CD1c-positive myeloid dendritic cell (primary cell): Measurements from ENCODE around the gene SPECC1L.

Source experiments
- DNase-seq: peaks from one replicate; pipeline ENCODE4 v3.0.0-alpha.2; 2016; ENCODE audit errors: extremely low spot score

Gene SPECC1L

DNA sequence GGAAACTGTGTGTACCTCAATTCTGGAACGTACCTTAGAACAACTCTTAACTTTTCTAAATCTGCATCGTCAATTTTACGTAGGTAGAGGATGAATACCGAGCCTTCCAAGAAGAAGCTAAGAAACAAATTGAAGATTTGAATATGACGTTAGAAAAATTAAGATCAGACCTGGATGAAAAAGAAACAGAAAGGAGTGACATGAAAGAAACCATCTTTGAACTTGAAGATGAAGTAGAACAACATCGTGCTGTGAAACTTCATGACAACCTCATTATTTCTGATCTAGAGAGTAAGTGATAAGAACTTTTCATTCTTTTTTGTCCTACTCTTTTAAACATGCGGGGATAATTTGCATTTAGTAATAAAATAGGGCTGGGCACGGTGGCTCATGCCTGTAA, 53.5 kb downstream of the SPECC1L start:
- DNase-seq: no peak

DNA sequence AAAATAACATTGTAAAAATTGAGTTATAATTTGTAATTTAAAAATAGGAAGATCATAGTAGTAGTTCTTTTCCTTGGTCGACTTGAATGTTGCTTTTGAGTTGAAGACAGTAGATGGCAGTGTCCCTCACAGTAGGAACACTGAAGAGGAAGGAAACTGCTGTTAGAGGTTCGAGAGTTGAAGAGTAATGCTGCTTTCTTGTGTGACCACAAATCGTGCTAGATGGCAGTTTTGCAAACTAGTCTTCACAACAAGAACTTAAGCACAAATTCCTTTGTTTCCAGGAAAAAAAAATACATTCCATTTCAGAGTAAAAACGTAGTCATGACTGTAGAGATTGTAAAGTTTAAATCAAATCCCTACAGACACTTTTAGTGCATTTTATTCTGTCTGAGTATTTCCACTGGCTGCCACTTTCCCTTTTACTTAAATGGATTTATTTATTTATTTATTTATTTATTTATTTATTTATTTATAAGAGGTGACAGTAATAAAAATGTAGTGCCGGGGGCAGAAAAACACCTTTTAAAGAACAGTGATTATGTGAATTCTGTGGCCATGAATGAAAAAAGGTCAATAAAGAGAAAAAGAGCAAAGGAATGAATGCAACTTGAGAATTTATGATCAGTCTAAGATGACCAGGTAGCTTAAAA, 54.6 kb downstream of the SPECC1L start:
- peak; percentile 75 for DNase-seq

DNA sequence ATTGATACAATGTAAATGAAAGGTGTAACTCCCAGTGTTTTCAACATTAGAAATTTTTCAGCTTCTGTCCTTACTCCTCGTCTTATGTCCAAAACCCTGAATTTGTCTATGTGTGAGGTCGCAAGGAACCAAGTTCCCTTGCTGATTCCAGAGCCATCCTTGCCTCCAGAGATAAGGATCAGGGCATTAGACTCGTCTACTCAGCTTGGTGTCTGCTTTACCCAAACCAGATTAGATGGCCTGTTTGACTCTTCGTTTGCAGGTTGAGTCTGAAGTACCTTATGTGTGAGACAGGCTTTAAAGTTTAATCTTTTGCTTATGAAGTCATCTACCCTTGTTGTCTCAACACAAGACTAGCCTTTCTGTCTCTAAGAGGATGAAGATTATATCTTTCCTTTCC, 55.6 kb downstream of the SPECC1L start:
- DNase-seq: no peak

DNA sequence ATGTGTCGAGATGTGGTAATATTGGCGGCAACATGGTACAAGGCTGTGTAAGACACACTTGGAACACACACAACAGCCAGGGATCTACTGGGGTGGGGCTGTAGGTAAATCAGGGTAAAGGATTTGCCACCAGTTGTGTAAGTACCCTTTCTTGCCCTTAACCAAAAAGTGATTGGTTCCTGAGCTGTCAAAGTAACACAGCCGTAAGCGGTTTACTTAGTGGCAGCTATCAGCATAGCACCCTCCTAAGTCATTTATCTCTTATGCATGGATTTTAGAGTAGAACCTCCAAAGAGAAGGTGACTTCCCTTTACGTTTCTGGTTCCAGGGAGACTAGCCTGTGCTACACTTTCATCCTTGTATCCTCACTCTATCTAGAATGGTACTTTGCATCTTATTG, 57.2 kb downstream of the SPECC1L start:
- no peak for DNase-seq

DNA sequence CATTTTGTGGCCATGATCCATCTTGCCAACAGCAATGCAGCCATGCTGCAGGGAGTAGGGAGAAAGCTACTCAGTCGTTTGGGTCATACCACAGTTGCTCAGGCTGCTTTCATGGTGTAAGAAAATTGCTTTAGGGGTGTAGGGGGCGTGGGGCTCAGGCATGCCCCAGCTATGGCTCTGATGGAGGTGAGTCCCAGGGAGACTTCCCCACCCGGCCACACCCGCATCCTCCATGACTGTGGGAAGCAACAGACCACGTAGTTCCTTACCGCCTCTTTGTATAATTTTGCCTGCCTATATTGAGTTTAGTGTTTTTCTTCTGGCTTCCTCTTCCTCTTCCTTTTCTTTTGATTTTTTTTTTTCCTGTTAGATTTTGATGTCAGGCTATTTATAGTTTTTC, 58.8 kb downstream of the SPECC1L start:
- DNase-seq: peak; percentile 23

DNA sequence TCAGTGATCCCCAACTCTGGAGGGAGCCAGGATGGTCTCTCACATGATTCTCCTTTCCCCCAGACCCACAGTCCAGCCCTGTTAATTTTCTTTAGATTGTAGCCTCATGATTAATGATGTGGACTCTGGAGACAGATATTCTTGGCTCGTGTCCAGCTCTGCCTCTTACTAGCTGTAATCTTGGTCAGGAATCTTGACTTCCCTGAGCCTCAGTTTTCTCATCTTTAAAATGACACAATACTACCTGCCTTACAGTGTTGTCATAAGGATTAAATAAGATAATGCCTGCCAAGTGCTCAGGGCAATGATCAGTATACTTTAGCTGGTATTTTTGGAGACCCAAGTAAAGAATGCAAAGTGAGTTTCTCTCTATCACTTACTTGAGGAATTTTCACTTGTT, 60.0 kb downstream of the SPECC1L start:
- DNase-seq: no peak

DNA sequence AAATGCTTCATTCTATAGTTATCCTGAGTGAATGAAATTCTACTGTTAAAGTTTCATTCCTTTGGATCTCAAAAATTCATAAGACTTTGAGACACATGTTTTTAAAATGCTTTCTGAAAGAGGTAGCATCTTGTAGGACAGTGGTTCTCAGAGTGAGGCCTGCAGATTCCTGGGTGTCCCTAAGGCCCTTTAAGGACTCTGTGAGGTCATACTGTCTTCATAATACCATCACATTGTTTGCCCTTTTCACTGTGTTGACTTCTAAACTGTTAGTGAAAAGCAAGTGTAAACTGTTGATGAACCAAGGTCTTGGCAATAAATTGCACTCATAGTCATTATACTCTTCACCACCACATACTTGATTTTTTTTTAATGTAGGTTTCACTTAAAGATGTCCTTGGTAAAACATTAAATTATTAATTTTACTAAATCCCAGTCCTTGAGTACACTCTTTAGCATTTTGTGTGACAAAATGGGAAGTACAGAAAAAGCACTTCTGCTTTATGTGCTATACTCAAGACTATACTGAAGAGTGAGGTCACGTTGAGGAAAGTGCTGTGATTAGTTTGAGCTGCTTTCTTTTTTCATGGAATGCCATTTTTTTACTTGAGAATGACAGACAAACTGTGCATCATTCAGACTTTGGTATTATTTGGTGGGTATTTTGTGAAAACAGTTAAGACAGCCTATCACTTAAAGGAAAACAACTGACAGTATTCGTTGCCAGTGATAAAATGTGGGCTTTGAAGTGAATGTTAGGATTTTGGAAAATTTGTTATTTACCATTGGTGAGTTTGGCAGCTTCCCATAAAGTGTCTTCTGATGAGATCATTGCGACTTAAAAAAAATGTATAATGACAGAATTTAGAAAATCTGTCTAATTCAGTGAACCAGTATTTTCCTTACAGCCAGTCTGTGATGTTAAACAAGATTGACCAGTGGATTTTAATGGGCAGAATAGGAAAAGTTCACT, 61.1 kb downstream of the SPECC1L start:
- DNase-seq: peak; percentile 79

DNA sequence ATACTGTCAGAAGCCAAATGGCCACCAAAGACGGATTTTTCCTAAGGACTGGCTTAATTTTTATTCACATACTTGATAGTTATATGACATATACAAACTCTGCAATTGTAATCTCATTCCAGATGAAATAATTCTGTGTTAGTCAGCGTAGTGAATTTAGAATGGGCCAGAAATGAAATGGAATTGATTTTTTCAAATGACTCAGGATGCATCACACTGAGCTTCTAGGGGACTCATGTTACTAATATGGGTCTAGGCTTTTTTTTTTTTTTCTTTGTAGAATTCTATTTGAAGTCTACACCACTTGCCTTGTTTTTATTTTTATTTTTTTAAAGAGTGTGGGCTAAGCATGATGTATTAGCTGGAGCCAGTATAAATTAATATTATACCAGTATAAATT, 62.7 kb downstream of the SPECC1L start:
- no peak for DNase-seq

DNA sequence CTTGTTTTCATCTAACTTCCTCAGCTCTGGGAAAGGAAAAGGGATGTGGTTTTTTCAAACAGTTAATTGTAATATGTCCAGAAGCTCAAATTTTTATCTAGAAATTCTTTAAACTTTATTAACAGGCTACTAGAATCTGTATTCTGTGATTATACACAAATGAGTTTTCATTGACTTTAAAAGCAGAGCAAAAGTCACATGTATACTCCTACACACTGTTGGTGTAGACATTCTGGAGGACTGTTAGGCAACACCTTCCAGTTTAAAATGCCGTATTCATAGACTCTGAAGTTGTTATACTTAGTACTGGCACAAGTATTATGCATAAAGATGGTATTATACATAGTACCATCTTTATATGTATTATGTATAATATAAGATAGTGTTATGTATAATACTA, 64.9 kb downstream of the SPECC1L start:
- peak; percentile 65 for DNase-seq

DNA sequence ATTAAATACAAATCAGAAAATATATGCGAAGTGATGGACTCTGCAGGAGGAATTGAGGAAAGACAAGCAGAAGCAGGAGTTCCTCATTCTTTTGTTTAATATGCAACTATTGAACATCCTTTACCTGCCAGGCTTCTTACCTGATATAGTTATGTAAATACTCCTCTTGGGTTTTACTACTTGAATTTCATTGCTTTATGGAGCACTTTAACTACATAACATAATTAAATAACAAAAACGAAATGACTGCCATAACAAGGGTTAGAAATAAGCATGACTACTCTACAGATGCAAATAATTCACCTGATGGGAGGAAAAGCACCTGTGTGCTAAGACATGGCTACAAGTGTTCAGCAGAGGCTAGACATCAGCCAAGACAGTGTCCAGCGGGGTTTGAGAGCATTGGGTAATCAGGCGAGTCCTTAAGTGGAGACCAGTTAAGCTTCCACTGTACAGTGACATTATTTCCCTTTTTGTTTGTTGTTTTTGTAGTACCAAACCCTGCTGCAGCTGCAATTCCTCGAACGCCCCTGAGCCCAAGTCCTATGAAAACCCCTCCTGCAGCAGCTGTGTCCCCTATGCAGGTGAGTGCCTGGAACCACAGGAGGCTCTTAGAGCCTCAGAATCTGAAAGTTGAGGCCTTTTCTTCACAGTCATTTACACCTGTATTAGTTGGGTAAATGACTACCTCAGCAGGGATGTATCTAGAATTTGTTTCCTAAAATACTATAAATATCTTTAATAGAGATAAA, 67.4 kb downstream of the SPECC1L start:
- no peak for DNase-seq

DNA sequence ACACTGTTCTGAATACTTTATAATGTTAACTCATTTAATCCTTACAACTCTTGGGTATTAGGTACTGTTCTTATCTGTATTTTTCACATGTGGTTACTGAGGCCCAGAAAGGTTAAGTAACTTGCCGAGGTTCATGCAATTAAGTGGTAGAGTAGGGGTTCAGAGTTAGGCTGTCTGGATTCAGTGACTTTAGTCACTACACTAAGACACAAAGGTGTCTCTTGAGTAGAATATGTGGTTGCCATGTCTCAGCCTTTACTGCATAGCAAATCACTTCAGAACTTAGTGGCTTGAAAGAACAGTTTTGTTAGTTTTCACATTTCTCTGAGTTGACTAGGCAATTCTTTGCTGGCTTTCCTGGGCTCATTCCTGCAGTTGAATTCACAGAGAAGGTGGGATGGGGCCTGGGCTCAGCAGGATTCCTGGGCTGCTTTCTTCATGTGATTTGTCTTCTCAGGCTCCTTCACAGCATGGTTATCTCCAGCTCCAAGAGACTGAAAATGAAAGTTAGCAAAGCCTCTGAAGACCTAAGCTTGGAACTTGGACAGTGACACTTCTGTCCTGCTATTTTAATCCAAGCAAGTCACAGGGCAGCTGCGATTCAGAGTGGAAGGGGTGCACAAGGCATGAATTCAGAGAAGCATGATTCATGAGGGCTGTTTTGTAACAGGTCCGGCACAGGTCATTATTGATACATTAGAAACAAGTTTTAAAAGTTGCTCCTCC, 68.3 kb downstream of the SPECC1L start:
- DNase-seq: no peak

DNA sequence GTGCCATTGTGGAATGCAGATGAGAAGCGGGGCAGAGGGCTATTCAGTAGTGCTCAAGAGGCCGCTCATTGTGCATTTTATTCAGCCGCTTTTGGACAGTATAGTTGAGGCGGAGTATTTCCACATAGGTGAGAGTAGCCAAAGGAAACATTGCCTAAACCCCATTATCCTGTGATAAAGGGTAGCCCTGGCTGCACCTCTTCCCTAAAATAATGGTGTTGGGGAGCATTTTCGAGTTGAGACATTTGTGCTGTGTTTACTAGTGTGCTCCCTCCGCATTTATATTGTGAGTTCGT, 68.8 kb downstream of the SPECC1L start:
- no peak for DNase-seq

DNA sequence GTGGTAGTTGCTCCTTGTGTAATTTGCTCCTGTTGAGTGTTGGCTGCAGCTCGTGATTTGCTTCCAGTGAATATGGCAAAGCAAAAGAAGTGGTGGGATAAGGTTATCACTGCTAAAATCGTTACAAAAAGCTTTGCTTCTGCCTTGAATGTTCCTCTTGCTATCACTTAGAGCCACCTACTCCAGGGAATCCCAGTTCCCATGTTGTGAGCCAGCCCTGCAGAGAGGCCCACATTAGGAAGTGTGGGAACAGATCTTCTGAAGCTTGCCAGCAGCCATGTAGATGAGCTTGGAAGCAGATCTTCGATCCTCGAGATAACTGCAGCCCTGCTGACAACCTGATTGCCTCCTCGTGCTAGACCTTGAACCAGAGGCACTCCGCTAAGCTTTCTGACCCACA, 71.0 kb downstream of the SPECC1L start:
- DNase-seq: no peak

DNA sequence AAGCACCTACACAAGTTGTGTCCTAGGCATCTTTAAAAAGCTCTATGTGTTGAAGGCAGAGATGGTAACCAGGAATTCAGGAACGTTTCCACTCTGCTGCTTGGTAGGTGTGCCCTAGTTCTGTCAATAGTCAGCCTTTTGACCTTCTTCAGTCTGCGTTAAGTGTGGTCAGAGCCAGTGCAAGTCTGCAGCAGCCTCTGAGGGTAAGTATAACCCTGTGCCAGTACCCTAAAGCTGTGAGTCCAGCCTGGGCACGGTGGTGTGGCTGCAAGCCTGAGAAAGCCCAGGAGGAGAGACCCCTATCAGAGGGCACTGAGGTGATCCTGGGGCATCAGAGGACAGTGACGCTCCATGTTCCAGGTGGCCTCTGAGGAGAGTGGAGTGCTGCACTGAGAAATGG, 80.0 kb downstream of the SPECC1L start:
- no peak for DNase-seq

DNA sequence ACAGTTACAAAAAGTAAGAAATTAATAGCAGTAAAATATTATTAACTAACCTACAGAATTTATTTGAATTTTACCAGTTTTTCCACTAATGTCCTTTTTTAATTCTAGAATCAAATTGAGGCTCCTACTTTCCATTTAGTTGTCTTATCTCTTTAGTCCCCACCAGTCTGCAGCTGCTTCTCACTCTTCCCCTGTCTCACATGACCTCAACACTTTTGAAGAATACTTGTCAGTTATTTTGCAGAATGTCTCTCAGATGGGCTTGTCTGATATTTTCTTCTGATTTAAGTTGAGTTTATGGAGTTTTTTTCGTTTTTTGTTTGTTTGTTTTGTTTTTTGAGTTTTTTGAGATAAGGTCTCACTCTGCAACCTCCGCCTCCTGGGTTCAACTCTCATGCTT, 82.5 kb downstream of the SPECC1L start:
- no peak for DNase-seq

DNA sequence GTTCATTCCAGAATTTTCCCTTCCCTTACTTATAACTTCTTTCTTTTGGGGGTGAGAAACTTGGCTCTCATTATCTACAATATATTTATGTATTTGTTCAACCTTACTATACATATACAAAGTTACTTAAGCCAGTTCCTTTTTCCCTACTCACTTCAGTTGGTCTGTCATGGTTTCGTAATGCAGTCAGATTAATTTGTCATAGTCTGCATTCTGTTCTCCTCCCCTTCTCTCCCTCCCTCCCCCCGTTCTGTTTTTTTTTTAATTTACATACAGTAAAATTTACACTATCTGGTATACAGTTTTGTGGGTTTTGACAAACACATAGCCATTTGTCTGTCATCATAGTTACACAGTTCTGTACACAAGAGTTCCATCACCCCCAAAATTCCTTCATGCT, 84.9 kb downstream of the SPECC1L start:
- DNase-seq: peak; percentile 28

DNA sequence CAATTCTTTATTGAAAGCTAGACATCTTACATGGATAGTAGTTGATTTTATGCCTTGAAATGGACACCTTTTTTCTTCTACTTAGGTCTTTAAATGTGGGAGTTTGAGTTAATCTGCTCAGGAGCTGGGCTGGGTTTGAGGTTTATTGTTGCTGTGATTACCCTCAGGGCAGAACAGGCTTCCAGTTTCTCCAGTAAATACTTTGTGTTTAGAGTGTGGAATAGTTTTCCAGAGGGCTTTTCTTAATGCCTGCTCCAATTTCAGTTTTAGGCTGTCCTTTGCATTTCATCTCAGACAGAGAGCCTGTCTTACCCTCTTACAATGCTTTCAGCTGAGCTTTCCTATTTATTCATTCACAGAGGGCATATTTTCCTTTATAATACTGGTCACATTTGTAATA, 86.9 kb downstream of the SPECC1L start:
- DNase-seq: no peak

DNA sequence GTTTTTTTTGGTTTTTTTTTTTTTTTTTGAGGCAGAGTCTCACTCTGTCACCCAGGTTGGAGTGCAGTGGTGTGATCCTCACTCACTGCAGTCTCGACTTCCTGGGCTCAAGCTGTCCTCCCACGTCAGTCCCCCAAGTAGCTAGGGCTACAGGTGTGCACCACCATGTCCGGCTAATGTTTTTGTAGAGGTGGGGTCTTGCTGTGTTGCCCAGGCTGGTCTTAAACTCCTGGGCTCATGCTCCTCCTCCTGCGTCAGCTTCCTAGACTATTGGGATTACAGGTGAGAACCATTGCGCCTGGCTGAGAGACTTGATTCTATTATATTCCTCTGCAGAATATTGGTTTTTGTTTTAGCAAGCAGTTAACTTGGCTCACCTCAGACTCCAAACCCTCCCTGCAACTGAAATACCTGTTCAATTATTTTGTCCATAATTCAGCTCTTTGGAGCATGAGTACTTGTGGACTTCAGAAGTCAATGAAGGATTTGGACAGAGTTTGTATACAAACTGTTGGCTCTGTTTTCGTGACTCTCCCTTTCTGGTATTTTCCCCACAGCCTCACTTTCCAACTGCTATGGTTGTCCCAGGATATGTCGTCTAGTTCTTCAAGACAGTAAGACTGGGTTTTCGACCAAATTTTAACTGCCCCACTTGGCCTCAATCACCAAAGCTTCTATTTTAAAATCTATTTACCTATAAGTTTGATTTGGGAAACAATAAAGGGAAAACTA, 87.6 kb downstream of the SPECC1L start:
- DNase-seq: no peak

DNA sequence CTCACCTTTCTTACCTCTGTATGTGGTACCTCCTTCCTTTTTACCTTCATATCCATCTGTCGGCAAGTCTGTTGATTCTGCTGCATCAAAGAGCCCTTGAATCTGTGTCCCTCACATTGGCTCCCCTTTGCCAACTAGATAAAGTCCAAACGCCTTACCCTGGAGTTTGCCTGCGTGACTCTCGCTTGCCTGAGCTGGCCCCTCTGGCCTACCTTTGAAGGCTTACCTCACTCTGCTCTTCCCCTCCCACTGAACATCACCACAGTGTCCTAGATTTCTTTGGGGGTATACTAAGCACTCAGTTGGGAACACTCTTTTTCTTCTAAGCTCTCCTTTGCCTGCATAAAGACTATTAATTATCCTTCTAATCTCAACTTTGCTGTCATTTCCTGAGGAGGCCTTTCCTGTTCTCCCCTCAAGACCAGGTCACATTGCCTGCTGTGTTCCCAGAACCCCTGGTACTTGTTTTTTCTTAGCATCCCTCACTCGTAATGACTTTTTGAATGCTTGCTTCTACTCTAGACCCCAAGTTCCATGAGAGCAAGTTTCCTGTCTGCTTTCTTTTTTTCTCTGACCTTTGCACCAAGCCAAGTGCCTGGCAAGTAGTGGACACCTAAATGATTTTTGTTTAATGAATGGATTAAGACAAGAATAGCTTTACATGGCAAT, 89.0 kb downstream of the SPECC1L start:
- no peak for DNase-seq

DNA sequence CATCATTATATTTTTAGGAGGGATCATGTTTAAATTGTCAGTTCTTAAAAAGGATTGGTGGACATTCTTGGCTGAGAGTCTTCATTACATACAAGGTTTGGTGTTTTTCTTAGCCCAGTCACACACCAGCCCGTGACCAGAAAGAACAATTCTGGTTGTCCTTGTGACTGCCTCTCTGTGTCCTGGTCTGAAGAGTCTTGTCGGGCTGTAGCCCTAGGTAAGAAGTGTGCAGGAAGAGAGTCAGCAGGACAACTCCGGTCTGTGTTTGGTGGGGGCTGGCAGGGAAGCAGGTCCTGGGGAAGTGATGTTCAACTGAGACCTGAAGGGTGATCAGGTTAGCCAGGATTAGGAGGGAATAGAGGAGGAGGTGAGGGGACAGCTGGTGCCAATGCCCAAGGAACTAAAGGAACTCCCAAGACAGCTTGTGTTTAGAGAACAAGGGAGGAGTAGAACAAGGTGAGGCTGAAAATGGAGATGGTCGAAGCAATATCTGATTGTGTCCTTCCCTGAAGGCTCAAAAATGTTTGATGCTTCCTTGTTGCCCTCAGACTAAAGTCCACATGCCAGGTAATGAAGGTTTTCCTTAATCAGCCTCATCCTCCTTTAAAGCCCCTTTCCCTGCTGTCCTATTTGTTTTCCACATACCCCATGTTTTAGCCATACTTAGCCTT, 91.5 kb downstream of the SPECC1L start:
- DNase-seq: no peak
